Cardiac fibroblast (primary cell): ENCODE data around the gene XPO6.
"Not testable (repeated sequence)": the region's sequence is repeated elsewhere in the genome, so short reads cannot be mapped to it uniquely, and the experiment has no call there.

Experiments
- DNase-seq, 2 donors: peaks; one replicate each; pipeline versions ENCODE4 v3.0.0 to v3.0.0-alpha.2; 2010; ENCODE audit warnings: low read depth in 2 of 2
- H3K4me3 ChIP-seq, 2 donors: replicated peaks in 1 of 2; 1 replicate in 1 of 2; 2 replicates in 1 of 2; pipeline ENCODE4 v1.5.1; 2011; ENCODE audit warnings: low read depth in 2 of 2, low read length in 2 of 2, mild to moderate bottlenecking in 2 of 2, moderate library complexity in 1 of 2
- CTCF ChIP-seq: IDR thresholded peaks from one replicate; pipeline ENCODE4 v1.5.1; 2011; ENCODE audit warnings: low read depth, mild to moderate bottlenecking, low read length, inconsistent platforms

The XPO6 gene

GRCh38 chr16:28255838-28256237, 44.1 kb upstream of the XPO6 start:
- no peak for TF ChIP-seq CTCF
- no peak for DNase-seq
- H3K4me3 ChIP-seq = no peak overlapping the region

GRCh38 chr16:28254158-28254557, 42.4 kb upstream of the XPO6 start:
- DNase-seq = no peak
- H3K4me3 ChIP-seq = no peak overlapping the region
- no peak for TF ChIP-seq CTCF

GRCh38 chr16:28250999-28251398, 39.2 kb upstream of the XPO6 start:
- H3K4me3 ChIP-seq = no peak overlapping the region
- no peak for TF ChIP-seq CTCF
- no peak for DNase-seq

- not testable (repeated sequence) for DNase-seq, H3K4me3 ChIP-seq
Measured at GRCh38 chr16:28249483-28249882, 37.7 kb upstream of the XPO6 start.

GRCh38 chr16:28241924-28242323, 30.2 kb upstream of the XPO6 start:
- H3K4me3 ChIP-seq = no peak overlapping the region
- TF ChIP-seq CTCF = no peak
- no peak for DNase-seq

- H3K4me3 ChIP-seq = no peak overlapping the region
- no peak for TF ChIP-seq CTCF
- no peak for DNase-seq
Measured at GRCh38 chr16:28237754-28238357, 26.1 kb upstream of the XPO6 start.

GRCh38 chr16:28231763-28232162, 20.0 kb upstream of the XPO6 start:
- no peak overlapping the region for H3K4me3 ChIP-seq
- no peak for TF ChIP-seq CTCF
- DNase-seq = no peak

- not testable (repeated sequence) for H3K4me3 ChIP-seq, DNase-seq
Measured at GRCh38 chr16:28223909-28224308, 12.1 kb upstream of the XPO6 start.

- not testable (repeated sequence) for DNase-seq
Measured at GRCh38 chr16:28219777-28220176, 8.0 kb upstream of the XPO6 start.

More at GRCh38 chr16:28219777-28220176, 8.0 kb upstream of the XPO6 start:
- H3K4me3 ChIP-seq = not testable (repeated sequence)
